HG03378 (cell line): ENCODE results near the gene LRRC14B.
A peak's percentile ranks its signal among the peaks of the same experiment; 100 is the strongest.
"Not testable (repeated sequence)": the region's sequence is repeated elsewhere in the genome, so short reads cannot be mapped to it uniquely, and the experiment has no call there.

Experiments
- ATAC-seq: cut with Tn5 transposase; IDR thresholded peaks from one replicate; pipeline ENCODE4 v1.9.1; 2021; ENCODE audit warnings: mild to moderate bottlenecking, moderate library complexity; ENCODE audit not compliant: unreplicated experiment

LRRC14B gene

GRCh38 chr5:204966-205670, 13.8 kb downstream of the LRRC14B start:
- no peak for ATAC-seq

- ATAC-seq, result no peak
Measured at GRCh38 chr5:206406-206805, 15.1 kb downstream of the LRRC14B start.

GRCh38 chr5:206927-207536, 15.7 kb downstream of the LRRC14B start:
- no peak for ATAC-seq

- ATAC-seq, result no peak
Measured at GRCh38 chr5:207599-207998, 16.3 kb downstream of the LRRC14B start.

GRCh38 chr5:208449-209114, 17.3 kb downstream of the LRRC14B start:
- ATAC-seq, result no peak

- no peak for ATAC-seq
Measured at GRCh38 chr5:213803-214395, 22.6 kb downstream of the LRRC14B start.

GRCh38 chr5:215256-215655, 24.0 kb downstream of the LRRC14B start:
- ATAC-seq, result not testable (repeated sequence)

- not testable (repeated sequence) for ATAC-seq
Measured at GRCh38 chr5:216076-216475, 24.8 kb downstream of the LRRC14B start.

- ATAC-seq, result peak; percentile 49
Measured at GRCh38 chr5:217494-218456, 26.5 kb downstream of the LRRC14B start, which contains the start of the genes CCDC127 and SDHA. CCDC127 (minus strand) TSS chr5:218153; CDS start chr5:216849, 1,304 bp downstream. SDHA (plus strand) TSS chr5:218320; CDS start chr5:218356, 36 bp downstream.

GRCh38 chr5:218457-219291, 27.4 kb downstream of the LRRC14B start:
- peak; percentile 24 for ATAC-seq

- no peak for ATAC-seq
Measured at GRCh38 chr5:219460-219863, 28.2 kb downstream of the LRRC14B start.

GRCh38 chr5:219991-220390, 28.7 kb downstream of the LRRC14B start:
- ATAC-seq, result peak; percentile 39

GRCh38 chr5:222951-223715, 31.8 kb downstream of the LRRC14B start:
- not testable (repeated sequence) for ATAC-seq

- no peak for ATAC-seq
Measured at GRCh38 chr5:223791-224190, 32.5 kb downstream of the LRRC14B start.

- no peak for ATAC-seq
Measured at GRCh38 chr5:225334-225733, 34.0 kb downstream of the LRRC14B start.

GRCh38 chr5:227375-227774, 36.1 kb downstream of the LRRC14B start:
- ATAC-seq, result not testable (repeated sequence)

- ATAC-seq, result no peak
Measured at GRCh38 chr5:228886-229285, 37.6 kb downstream of the LRRC14B start.

GRCh38 chr5:230711-231110, 39.4 kb downstream of the LRRC14B start:
- ATAC-seq, result no peak

- ATAC-seq, result no peak
Measured at GRCh38 chr5:231661-232060, 40.4 kb downstream of the LRRC14B start.
